Fibroblast of peridontal ligament (primary cell): ENCODE data around the gene EIF4B.

ENCODE experiments used
- DNase-seq: peaks from one replicate; pipeline ENCODE4 v3.0.0-alpha.2; 2010; ENCODE audit errors: extremely low read depth

Gene EIF4B

DNA sequence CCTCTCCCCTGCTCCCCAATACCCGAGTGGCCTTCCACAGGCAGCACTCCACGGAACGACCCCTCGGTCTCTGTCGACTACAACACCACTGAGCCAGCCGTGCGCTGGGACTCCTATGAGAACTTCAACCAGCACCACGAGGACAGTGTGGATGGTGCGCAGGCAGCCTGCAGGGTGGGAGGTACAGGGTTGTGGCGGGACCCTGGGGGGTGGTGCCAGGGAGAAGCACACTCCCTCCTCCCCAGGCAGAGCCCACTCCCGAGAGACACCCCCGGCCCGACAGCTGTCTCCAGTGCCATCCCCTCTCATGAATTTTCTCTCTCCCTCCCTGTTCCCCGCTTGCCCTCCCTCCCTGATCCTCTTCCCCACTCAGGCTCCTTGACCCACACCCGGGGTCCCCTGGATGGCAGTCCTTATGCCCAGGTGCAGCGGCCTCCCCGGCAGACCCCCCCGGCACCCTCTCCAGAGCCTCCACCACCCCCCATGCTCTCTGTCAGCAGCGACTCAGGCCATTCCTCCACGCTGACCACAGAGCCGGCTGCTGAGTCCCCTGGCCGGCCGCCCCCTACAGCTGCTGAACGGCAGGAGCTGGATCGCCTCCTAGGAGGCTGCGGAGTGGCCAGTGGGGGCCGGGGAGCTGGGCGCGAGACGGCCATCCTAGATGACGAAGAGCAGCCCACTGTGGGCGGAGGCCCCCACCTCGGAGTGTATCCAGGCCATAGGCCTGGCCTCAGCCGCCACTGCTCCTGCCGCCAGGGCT is 52.6 kb downstream of the EIF4B start:
- no peak for DNase-seq

DNA sequence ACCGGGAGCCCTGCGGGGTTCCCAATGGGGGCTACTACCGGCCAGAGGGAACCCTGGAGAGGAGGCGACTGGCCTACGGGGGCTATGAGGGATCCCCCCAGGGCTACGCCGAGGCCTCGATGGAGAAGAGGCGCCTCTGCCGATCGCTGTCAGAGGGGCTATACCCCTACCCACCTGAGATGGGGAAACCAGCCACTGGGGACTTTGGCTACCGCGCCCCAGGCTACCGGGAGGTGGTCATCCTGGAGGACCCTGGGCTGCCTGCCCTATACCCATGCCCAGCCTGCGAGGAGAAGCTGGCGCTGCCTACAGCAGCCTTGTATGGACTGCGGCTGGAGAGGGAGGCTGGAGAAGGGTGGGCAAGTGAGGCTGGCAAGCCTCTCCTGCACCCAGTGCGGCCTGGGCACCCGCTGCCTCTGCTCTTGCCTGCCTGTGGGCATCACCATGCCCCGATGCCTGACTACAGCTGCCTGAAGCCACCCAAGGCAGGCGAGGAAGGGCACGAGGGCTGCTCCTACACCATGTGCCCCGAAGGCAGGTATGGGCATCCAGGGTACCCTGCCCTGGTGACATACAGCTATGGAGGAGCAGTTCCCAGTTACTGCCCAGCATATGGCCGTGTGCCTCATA is 53.3 kb downstream of the EIF4B start:
- no peak for DNase-seq

DNA sequence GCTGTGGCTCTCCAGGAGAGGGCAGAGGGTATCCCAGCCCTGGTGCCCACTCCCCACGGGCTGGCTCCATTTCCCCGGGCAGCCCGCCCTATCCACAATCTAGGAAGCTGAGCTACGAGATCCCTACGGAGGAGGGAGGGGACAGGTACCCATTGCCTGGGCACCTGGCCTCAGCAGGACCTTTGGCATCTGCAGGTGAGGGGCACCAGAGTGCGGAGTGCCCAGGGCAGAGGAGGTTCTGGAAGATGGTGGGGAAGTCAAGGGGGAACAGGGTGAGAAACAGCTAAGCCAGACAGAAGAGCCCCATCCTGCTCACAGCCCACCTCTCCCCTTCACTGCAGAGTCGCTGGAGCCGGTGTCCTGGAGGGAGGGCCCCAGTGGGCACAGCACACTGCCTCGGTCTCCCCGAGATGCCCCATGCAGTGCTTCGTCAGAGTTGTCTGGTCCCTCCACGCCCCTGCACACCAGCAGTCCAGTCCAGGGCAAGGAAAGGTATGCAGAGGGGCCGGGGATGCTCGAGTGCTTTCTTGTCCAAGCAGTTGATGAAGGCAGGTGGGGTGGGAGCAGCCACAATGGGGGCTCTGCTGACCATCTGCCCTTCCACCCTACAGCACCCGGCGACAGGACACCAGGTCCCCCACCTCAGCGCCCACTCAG is 53.9 kb downstream of the EIF4B start:
- no peak for DNase-seq

DNA sequence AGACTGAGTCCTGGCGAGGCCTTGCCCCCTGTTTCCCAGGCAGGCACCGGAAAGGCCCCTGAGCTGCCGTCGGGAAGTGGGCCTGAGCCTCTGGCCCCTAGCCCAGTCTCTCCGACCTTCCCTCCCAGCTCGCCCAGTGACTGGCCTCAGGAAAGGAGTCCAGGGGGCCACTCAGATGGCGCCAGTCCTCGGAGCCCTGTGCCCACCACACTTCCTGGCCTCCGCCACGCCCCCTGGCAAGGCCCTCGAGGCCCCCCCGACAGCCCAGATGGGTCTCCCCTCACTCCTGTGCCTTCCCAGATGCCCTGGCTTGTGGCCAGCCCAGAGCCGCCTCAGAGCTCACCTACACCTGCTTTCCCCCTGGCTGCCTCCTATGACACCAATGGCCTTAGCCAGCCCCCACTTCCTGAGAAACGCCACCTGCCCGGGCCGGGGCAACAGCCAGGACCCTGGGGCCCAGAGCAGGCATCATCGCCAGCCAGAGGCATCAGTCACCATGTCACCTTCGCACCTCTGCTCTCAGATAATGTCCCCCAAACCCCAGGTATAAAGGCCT is 54.5 kb downstream of the EIF4B start:
- DNase-seq, result no peak

DNA sequence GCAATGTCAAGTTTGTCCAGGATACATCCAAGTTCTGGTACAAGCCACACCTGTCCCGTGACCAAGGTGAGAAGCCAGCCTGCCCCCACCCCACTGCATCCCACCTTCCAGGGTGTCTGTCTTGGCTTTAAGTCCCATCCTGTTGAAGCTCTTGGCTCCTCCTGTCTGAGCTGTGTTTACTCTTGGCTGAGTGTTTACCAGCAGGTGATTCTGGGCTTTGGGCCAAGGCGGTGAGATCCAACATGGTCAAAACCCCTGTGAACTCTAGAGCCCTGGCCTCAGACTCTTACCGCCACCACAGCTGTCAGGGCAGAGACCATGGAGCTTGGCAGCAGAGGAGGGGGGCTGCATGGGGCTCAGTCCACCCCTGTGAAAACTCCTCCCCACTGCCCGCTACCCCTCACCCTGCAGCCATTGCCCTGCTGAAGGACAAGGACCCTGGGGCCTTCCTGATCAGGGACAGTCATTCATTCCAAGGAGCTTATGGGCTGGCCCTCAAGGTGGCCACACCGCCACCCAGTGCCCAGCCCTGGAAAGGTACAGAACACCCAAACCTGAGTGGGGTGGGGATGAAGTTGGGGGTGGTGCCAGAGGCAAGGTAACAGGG is 55.3 kb downstream of the EIF4B start:
- no peak for DNase-seq

DNA sequence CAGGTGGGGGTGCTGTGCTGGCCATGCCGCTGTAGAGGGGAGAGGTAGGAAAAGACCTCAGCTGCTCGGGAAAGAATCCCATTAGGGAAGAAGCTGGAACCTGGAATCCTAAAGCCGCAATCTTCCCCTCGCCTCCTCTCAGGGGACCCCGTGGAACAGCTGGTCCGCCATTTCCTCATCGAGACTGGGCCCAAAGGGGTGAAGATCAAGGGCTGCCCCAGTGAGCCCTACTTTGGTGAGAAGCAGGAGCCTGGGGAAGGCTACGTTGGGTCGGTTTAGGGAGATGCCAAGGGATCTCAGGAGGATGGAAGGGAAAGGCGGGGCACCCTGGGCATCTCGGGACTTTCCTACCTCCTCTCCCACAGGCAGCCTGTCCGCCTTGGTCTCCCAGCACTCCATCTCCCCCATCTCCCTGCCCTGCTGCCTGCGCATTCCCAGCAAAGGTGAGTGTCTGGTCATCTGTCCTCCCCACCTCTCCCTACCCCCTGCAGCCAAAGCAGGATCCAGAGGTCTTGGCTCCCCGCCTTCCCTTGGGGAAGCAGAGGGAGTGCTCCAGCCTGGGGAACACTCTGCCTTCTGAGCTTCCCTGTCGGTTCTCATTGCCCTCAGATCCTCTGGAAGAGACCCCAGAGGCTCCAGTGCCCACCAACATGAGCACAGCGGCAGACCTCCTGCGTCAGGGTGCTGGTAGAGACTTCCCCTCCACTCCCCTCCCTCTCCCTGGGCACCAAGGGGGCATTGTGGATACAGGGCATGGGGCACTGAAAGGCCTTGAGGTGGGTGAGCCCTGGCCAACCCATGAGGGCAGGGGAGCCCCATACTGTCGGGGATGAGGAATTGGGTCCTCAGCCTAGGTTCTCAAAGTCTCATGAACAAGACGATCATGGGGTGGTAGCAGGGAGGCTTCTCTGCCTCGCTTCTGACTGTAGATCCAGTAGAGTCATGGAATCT is 56.0 kb downstream of the EIF4B start:
- DNase-seq, result no peak

DNA sequence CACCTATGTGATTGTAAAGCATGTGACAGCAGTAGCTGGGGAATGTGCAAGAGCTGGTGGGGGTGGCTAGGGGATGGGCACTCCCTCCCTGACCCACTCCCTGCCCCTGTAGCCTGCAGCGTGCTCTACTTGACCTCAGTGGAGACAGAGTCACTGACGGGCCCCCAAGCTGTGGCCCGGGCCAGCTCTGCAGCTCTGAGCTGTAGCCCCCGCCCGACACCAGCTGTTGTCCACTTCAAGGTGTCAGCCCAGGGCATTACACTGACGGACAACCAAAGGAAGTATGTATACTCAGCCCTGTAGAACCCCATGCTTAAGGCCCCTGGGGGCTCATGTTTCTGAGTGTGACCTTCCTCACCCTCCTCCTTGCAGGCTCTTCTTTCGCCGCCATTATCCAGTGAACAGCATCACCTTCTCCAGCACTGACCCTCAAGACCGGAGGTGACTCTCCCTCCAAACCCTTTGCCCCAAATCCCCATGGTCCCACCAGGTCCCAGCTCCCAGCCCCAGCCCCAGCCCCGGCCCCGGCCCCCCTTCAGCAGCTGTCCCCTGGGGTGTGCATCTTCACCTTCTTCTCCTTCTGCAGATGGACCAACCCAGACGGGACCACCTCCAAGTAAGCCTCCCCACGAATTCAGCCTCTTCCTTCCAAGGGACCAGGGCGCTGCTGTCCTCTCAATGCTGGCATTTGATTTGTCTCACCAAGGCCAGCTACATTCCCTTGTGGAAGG is 56.9 kb downstream of the EIF4B start:
- no peak for DNase-seq

DNA sequence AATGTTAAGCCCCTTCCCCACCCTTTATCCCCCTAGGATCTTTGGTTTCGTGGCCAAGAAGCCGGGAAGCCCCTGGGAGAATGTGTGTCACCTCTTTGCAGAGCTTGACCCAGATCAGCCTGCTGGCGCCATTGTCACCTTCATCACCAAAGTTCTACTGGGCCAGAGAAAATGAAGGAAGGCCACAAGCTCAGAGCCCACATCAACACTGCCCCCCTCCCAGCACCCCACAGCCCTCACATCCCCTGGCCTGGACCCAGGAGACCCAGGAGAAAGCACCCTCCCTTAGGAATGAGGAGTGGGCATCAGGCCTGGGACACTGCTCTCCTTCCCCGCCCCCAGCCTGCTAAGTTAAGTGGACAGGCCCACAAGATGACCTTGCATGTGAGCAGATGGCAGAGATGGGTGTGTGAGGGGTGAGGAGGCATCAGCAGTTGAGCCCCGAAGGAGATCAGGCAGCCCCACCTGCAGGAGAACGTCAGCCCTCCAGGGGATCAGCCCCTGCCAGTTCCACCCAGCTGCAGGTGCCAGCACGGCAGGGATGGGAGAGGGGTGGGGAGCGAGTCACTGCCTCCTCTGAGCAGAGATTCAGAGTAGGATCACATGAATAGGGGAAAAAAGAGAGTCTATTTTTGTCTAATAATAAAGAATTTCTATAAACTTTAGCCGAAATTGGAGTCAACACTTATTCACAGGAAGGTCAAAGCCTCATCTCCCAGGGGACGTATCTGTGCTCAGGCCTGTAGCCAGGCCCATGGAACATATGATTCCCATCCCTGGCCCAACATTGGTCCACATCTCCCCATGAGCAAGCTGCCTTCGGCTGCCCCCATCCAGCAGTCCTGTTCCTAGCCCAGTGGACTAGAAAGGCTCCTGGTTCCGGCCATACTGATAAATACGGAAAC is 57.7 kb downstream of the EIF4B start:
- peak; percentile 94 for DNase-seq

DNA sequence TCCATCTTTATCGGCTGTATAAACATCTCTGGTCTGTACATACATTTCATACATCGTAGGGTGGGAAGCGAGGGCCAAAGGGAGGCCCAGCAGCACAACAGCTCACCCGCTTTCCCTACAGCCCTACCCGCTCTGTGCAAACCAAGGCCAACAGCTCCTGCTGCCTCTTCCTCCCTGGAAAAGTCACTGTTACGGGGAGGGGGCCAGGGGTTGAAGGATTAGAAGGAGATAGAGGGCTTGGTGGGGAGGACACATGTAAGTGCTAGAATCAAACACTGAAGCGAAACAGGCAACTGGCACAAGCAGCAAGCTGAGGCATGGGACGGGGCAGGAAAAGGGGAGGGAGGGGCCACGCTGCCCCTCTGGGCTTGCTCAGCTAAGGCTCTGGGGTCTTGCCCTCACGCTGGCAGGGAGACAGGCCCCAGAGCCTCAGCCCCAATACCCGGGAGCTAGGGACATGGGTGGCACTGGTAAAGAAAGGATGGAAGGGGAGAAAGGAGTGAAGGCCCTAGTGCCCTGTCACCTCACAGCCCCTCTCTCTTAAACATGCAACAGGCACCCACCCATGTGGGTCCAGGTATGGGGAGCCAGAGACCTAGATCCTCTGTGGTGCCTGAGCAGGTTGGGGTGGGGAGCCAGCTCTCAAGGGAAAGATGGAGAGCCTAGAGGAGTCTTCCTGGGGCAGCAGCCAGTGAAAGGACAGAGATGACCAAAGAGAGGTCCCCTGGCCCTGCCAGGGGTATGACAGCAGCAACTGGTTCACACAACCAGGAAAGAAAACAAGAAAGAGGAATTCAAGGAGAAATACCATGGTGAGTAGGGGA is 58.6 kb downstream of the EIF4B start:
- DNase-seq, result no peak

DNA sequence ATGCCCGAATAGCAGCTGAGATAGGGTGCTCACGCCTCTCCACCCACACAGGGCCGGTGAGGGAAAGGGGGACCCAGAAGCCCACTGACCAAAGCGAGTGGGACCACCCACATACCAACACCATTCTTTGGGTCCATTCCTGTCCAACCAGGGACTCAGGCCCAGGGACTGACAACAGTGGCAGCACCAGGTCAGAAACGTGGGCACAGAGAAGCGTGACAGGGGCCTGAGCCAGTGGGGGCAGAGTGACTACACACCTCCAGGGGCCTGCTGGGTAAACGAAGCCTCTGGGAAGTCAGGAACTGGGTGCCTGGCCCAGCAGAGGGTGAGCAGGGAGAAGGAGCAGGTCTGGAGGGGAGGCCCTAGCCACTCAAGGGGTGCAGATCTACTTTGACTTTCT is 59.2 kb downstream of the EIF4B start:
- no peak for DNase-seq

DNA sequence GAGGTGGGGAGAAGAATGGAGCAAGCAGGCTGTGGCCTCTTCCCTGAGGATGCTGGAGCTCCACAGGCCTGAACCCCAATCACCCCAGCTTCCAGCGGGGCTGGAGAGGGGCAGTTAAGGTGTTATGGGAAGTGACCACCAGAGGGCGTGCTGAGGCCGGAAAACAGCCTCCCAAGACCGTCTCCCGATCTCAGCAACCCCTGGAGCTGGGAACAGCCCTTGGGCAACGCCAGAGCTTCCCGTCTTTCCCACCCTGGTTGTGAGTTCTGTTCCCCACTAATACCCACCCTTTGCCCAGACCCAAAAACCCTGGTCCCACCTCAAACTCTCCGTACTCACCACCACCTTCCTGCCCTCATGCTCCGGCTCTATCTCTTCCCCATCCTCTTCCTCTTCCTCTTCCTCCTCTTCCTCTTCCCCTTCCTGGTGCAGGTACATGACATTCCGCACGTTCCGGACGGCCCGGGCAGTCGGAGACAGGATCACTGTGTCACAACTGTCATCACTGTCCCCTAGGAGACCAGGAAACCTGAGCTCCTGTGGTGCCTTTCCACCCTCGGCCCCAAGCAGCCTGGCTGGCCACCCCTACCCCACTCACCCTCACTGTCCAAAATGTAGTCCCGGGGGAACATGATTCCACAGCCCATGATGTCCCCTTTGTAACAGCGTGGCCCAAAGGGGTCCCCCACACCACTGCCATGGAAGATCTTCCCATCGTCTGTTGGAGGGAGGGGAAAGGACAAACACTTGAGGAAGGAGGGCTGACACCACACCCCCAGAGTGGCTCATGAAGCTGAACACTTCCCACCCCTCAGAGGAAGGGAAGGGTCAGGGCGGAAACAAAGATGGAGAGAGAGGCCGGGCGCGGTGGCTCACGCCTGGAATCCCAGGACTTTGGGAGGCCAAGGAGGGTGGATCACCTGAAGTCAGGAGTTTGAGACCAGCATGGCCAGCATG is 60.0 kb downstream of the EIF4B start:
- peak; percentile 86 for DNase-seq

DNA sequence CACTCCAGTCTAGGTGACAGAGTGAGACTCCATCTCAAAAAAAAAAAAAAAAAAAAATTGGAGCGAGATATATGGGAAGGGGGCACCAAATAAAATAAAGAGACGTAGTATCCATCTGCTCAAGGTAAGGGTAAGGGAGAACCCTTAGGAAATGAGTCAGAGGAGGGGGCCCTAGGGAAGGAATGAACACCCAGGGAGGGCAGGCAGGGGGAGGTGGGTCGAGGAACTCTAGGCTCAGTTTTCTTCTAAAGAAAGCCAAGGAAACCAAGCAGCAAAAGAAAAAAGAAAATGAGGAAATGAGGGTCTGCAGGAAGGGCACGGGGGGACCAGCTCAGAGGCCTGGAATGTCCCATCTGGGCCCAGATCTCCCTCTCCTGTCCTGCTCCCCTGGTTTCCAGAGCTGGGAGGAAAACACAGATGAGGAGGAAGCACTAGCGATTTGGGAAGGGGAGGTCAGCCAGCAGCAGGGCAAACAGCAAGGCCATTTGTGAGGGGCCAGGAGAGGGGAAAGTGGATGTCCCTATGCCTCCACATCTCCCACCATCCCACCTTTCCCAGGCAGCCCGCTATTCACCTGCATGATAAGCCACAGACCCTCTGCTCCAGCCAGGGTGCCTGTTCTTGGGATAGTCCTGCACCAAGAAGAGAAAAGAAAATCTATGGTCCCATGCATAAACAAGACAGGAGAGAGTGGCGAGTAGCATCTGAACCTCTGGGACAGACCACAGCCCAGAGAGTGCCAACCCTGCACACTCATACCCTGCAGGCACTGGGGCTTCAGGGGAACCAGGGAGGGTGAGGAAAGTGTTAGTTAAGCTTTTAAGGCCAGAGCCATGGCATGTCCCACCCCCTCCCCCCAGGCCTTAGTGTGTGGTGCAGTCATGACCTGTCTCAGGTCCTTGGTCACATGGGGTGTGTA is 61.1 kb downstream of the EIF4B start:
- no peak for DNase-seq

DNA sequence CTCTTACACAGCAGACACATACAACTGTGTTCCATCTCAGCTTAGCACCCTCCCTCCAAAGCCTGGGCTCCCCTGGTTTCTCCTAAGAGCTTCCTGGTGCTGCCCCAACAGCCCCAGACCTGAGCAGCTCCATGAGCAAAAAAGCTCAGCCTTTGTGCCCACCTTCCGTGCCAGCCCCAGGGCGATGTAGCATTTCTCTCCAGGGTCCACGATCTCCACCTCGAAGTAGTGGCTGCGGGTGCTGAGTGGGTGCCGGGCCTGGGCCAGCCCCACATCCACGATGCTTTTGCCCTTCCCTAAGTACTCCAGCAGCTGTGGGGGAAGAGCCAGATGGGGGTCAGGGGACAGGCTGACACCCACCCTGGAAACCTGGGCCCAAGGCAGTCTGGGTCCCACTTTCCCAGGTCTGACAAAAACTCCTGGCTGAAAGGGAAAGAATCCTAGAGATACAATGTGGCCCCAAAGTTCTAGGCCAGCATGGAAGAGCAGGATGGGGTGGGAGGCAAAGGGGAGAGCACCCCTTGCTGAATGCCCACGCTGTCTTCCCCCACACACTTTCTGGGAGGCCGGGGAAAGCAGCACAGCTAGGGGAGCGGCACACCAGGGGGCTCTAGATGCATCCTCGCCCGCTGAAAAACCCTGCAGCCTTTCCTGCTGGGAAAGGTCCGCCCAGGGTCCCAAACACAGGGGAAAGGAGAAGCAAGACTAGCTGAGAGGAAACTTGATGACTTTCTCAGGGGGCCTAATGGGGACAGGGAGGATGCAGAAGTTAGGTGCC is 61.9 kb downstream of the EIF4B start:
- DNase-seq, result no peak

DNA sequence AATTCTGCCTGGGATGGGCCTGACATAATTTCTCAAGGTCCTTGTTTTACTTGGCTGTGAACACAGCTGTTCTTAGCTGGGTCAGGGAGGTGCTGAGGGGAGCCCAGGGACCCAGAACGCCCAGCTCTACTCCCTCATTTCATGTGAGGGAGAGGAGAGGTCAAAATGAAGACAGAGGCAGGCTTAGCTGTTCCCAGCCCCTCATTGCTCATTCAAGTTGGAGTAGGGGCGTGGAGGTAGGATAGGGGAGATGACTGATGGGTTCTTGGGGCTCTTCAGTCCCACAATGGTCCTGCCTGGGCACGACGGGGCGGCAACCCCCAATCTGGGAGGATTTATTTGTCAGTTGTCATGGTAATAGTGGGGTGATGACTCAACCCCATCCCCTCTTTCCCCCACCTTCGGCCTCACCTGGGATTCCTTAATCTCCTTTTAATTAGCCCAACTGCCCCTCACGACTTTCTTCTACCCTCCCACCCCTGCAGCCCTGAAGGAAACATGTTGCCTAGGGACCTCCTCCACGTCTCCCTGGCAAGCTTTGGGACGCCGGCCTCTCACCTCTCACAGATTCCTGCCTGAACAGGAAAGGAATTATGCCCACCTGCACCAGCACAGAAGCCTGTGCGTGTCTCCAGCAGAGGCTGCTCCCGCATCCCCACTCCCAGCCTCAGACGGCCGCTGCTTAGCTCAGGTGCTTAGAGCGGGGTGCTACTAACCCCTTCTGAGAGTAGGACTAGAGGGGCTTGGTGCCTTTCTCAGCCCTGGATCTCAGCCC is 62.7 kb downstream of the EIF4B start:
- no peak for DNase-seq
